Gastrocnemius medialis (tissue), 4 donors: ENCODE results near the gene ATP1A3.

ENCODE experiments used
- CTCF ChIP-seq, 5 experiments: fragments of 450-650 bp in 3 of 5; fragments of 200-600 bp in 2 of 5; sonication (generic) in 2 of 5; IDR thresholded peaks in 4 of 5; conservative IDR thresholded peaks in 1 of 5; 1 replicate in 4 of 5; 2 replicates in 1 of 5; pipeline ENCODE4 v1.5.1; 2016 to 2019; ENCODE audit warnings: antibody characterized with exemption in 5 of 5, mild to moderate bottlenecking in 3 of 5, moderate library complexity in 3 of 5
- POLR2A ChIP-seq, 2 donors: fragments of 450-650 bp; IDR thresholded peaks; one replicate each; pipeline ENCODE4 v1.6.1; 2017; ENCODE audit warnings: antibody characterized with exemption in 2 of 2, mild to moderate bottlenecking in 2 of 2, moderate library complexity in 2 of 2

- TF ChIP-seq CTCF (IDR thresholded peaks at IDR 0.05 in 4 of 5, conservative IDR thresholded peaks at IDR 0.05 in 1 of 5) (peak; percentile 65 to 81 (median 78)), POLR2A (IDR thresholded peaks at IDR 0.05) (no peak)
Measured at GRCh38 chr19:41957838-41958366, 36.1 kb downstream of the ATP1A3 start.
